ENCODE data around the gene NDST1.

DNA sequence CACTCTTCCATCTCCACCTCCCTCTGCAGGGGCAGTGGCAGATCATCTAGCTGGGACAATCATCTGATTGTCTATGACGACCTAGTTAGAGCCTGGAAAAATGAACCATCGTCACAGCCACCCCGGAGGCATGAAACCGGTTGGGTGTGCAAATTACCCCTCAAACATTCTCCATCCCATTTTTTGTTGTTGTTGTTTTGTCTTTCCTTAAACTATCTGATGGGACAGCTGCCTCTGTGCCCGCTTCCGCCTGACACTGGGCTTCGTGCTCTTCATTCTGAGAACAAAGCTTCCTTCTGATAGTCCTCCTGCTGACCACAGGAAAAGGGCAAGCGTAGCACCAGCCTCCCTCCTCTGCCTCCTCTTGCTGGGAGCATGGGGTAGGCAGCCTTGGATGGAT, 7.0 kb upstream of the NDST1 start:
- no peak for TF ChIP-seq EZH2phosphoT487 (IDR thresholded peaks at IDR 0.05; ENCODE audit: borderline replicate concordance, low read length)
- TF ChIP-seq, protein P1, sequence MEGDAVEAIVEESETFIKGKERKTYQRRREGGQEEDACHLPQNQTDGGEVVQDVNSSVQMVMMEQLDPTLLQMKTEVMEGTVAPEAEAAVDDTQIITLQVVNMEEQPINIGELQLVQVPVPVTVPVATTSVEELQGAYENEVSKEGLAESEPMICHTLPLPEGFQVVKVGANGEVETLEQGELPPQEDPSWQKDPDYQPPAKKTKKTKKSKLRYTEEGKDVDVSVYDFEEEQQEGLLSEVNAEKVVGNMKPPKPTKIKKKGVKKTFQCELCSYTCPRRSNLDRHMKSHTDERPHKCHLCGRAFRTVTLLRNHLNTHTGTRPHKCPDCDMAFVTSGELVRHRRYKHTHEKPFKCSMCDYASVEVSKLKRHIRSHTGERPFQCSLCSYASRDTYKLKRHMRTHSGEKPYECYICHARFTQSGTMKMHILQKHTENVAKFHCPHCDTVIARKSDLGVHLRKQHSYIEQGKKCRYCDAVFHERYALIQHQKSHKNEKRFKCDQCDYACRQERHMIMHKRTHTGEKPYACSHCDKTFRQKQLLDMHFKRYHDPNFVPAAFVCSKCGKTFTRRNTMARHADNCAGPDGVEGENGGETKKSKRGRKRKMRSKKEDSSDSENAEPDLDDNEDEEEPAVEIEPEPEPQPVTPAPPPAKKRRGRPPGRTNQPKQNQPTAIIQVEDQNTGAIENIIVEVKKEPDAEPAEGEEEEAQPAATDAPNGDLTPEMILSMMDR (conservative IDR thresholded peaks at IDR 0.05; ENCODE audit: low read depth, low read length), result no peak
- no peak for TF ChIP-seq EZH2 (IDR thresholded peaks at IDR 0.05; ENCODE audit: low read length, unreplicated experiment)
